ENCODE measurements around the gene POF1B.

POF1B gene, protein sequence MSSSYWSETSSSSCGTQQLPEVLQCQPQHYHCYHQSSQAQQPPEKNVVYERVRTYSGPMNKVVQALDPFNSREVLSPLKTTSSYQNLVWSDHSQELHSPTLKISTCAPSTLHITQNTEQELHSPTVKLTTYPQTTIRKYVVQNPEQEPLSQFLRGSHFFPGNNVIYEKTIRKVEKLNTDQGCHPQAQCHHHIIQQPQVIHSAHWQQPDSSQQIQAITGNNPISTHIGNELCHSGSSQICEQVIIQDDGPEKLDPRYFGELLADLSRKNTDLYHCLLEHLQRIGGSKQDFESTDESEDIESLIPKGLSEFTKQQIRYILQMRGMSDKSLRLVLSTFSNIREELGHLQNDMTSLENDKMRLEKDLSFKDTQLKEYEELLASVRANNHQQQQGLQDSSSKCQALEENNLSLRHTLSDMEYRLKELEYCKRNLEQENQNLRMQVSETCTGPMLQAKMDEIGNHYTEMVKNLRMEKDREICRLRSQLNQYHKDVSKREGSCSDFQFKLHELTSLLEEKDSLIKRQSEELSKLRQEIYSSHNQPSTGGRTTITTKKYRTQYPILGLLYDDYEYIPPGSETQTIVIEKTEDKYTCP

DNA sequence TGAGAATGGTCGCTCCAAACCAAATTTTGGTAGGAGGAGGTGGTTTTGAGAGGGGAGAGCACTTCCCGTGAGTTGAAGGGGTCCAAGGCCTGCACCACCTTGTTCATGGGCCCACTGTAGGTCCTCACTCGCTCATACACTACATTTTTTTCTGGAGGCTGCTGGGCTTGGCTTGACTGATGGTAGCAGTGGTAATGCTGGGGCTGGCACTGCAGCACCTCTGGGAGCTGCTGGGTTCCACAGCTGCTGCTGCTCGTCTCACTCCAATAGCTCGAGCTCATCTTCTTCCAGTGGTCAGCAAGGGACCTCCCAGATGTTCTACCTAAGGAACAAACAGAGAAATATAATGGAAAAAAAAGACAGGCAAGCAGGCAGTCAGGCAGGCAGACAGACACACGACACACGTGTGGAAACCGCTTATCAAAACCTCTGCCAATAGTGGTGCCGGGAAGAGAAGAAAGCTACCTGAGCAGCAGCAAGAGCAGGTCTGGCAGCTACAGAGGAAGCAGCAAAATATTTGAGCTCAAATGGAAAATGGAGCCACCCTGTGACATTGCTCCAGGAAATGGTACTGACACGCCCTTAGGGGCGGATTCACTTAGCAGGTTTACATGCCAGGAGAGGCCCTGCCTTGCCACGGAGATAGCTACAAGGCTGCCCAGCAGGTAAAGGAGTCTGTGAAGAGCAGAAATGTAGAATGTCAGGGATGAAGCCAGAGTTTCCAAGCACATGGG lies at the start of gene POF1B:
Gene POF1B (minus strand): TSS at position 492 of the 734 bp plus-strand sequence. CDS start 211 bp downstream, at position 281.
- DNase-seq (ENCODE audit: low read depth): no peak
- TF ChIP-seq, protein P1, sequence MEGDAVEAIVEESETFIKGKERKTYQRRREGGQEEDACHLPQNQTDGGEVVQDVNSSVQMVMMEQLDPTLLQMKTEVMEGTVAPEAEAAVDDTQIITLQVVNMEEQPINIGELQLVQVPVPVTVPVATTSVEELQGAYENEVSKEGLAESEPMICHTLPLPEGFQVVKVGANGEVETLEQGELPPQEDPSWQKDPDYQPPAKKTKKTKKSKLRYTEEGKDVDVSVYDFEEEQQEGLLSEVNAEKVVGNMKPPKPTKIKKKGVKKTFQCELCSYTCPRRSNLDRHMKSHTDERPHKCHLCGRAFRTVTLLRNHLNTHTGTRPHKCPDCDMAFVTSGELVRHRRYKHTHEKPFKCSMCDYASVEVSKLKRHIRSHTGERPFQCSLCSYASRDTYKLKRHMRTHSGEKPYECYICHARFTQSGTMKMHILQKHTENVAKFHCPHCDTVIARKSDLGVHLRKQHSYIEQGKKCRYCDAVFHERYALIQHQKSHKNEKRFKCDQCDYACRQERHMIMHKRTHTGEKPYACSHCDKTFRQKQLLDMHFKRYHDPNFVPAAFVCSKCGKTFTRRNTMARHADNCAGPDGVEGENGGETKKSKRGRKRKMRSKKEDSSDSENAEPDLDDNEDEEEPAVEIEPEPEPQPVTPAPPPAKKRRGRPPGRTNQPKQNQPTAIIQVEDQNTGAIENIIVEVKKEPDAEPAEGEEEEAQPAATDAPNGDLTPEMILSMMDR (conservative IDR thresholded peaks at IDR 0.05; ENCODE audit: control insufficient read depth, insufficient read depth, low read depth, low read length): no peak
- no peak within 1 kb of the TSS for H3K4me3 ChIP-seq (ENCODE audit: control insufficient read depth, low read depth, low read length)

DNA sequence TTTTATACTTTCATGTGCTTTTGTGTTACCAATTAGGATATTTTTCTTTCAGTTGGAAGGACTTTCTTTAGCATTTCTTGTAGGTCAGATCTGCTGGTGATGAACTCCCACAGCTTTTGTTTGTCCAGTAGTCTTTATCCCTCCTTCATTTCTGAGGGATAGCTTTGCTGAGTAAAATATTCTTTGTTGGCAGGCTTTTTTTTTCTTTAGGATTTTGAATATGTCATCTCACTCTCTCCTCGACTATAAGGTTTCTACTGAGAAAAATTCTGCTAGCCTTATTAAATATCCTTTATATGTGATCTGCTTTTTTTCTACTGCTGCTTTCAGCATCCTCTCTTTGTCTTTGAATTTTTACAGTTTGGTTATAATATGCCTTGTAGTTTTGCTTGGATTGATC lies 49.6 kb upstream of the POF1B start:
- DNase-seq (ENCODE audit: low read depth): no peak
- TF ChIP-seq, protein P1 (conservative IDR thresholded peaks at IDR 0.05; ENCODE audit: control insufficient read depth, insufficient read depth, low read depth, low read length): no peak
- H3K4me3 ChIP-seq (ENCODE audit: control insufficient read depth, low read depth, low read length): no peak overlapping the region

DNA sequence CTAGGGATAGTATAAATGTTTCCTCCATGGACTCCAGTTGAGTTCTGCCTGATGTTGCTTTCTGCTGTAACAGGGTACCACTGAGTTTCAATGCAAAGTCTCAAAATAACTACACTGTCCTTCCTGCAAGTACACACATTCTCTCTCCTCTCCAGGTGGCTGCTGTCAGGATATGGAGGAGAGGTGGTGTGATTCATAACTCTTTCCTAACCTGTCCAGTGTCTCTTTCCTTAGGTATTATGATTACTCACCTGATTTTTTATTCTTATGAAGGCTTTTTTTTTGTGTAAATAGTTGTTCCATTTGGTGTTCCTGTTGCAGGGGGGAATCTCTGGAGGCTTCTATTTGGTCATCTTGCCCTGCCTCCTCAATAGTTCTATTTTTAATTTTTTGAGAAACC lies 39.8 kb upstream of the POF1B start:
- TF ChIP-seq, protein P1 (conservative IDR thresholded peaks at IDR 0.05; ENCODE audit: control insufficient read depth, insufficient read depth, low read depth, low read length): no peak
- DNase-seq (ENCODE audit: low read depth): no peak
- H3K4me3 ChIP-seq (ENCODE audit: control insufficient read depth, low read depth, low read length): no peak overlapping the region

DNA sequence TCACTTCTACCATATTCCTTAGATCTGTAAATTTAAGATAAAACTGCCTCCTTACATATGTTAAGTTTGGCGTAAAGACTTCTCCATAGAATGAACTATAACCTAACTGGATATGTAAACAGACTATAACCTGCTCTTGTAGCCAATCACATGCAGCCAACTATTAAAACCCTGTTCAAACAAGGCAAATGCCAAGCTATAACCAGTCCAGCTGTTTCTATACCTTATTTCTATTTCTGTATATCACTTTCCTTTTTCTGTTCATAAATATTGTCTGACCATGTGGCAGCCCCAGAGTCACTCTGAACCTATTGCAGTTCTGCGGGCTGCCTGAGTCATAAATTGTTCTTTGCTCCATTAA lies 12.4 kb upstream of the POF1B start:
- TF ChIP-seq, protein P1 (conservative IDR thresholded peaks at IDR 0.05; ENCODE audit: control insufficient read depth, insufficient read depth, low read depth, low read length): no peak
- no peak for DNase-seq (ENCODE audit: low read depth)
- no peak overlapping the region for H3K4me3 ChIP-seq (ENCODE audit: control insufficient read depth, low read depth, low read length)

DNA sequence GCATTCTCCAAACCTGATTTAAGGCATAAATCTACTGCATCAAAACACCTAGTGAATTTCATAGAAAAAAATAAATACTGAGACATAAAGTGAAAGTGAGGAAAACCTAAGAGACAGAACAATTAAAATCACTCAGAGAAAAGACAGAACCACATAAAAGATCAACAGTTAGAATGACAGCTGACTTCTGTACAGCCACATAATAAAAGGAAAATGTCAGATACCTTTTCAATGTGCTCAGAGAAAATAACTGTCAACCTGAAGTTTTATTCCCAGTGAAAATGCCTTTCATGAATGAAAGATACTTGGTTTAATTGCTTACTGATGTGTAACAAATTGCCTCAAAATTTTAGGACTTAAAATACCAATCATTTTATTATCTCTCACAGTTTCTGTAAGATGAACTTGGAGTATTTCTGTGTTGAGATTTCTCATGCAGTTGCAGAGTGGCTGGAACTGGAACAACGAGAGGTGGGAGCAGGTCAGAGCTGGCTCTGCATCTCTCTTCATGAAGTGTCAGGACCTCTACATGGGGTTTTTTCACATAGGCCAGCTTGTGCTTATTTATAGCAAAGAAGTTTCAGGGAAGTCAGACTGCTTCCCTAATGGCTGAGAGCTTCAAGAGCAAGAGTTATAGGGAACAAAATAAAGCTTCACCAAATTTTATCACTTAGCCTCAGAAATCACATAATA lies 11.9 kb upstream of the POF1B start:
- TF ChIP-seq, protein P1 (conservative IDR thresholded peaks at IDR 0.05; ENCODE audit: control insufficient read depth, insufficient read depth, low read depth, low read length): no peak
- no peak for DNase-seq (ENCODE audit: low read depth)
- no peak overlapping the region for H3K4me3 ChIP-seq (ENCODE audit: control insufficient read depth, low read depth, low read length)

DNA sequence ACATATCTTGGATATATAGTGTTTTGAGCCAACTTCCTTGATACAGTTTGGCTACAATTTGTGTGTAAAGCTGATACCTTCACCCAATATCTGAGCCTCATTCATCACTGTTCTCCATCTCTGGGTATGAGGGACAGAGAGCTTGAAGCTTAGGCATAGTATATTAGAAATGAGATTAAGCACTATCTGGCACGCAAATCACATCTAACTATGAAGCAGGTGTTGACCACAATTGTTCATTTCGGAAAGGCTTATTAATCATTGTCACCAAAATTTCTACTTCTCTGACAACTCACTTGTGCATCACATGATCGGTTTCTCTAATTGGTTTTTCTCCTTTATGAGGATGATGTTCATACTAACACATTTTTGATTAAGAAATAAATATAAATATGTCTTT lies 2.1 kb upstream of the POF1B start:
- TF ChIP-seq, protein P1 (conservative IDR thresholded peaks at IDR 0.05; ENCODE audit: control insufficient read depth, insufficient read depth, low read depth, low read length): no peak
- H3K4me3 ChIP-seq (ENCODE audit: control insufficient read depth, low read depth, low read length): no peak overlapping the region
- no peak for DNase-seq (ENCODE audit: low read depth)
